HCEC 1CT (cell line): Measurements from ENCODE around the gene OLFM1.
"Not testable (repeated sequence)": the region's sequence is repeated elsewhere in the genome, so short reads cannot be mapped to it uniquely, and the experiment has no call there.

Experiments used
- DNase-seq: peaks from one replicate; pipeline ENCODE4 v3.0.0-alpha.2; 2017

Gene OLFM1

DNA sequence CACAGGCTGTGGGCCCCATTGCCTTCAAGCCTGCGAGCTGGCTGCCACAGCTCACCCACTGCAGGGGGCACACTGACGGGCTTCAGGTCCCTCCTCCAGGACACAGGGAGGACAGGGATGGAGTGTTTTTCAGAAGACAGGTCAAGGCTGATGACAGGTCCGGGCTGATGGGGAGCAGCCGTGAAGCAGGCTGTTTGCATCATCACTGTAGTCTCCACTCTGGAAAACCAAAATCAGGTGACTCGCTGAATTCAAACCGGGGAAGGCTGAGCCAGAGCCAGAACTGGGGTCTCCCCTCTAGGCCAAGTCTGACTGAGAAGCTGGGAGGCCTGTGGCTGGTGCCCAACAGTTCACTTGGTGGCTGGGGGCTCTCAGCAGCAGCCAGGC lies 48.5 kb downstream of the OLFM1 start:
- no peak for DNase-seq

- no peak for DNase-seq
These were observed 49.0 kb downstream of the OLFM1 start for GRCh38 chr9:135136481-135136880.

DNA sequence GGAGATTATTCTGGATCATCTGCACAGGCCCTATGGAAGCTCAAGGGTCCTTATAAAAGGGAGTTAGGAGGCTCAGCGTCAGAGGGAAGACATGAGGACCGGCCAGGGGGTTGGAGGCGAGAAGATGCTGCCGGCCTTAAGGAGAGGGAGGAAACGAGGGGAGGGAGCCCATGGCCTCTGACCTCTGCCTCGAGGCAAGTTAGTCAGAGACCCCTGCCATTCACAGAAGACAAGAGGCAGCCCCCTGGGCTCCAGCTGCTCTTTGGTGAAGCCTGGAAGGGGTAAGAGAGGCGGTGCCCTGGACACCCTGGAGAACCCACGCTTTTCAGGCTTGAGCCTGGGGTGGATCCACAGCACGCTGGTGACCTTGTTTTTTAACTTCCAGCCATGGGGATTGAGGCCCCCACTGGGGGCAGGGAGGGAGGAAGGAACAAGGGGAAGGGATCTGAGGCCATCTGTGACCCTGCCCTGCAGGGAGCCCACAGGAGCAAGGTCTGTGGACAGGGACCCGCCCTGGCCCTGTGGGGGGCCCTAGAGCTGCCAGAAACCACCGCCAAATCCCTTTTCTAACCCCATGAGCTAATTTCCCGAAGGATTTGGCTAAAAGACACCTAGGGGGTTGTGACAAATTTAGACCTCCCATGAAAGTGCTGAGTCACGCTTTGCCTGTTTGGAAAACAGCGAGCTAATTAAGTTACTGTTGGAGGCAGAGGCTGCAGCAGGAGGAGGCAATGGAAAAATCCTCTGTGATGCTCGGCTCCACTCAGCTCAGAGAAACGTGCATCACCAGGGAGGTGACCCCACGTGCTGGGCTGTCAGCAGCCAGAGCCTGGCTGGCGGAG lies 49.7 kb downstream of the OLFM1 start:
- no peak for DNase-seq

DNA sequence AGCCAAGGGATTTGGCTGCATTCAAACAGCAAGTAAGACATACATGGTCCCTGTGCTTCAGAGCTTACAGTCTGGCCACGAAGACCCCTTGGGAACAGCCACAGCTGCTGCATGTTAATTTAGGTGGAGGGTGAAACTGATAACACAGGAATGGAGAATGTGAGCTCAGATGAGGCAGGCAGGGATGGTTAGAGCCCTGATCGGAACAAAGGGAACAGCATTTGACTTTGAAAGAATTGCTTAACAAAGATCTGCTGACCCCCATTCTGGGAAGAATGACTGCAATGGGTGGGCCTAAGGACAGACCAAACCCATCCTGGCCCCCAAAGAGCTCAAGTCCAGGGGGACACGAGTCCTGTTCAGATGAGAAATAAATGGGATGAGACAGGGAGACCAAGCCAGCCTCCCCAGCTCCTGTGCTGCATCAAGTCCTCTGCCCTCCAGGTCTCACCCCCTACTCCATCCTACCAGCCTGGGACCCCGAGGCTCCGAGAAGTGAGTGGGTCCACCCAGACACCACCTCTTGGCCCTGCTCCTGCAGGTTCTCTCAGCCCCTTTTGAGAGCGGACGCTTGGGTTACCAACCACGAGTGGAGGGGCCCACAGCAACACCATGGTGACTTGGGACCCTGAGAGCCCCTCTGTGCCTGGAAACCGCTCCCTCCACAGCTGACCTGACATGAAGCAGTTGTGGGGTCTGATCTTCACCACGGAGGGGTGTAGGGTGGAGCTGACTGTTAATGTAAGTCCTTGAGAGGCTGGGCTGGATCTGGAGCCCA lies 50.8 kb downstream of the OLFM1 start:
- DNase-seq, result no peak

GRCh38 chr9:135139366-135139959 lies 52.0 kb downstream of the OLFM1 start:
- DNase-seq, result no peak

- no peak for DNase-seq
These were observed 53.8 kb downstream of the OLFM1 start for GRCh38 chr9:135141183-135141774.

DNA sequence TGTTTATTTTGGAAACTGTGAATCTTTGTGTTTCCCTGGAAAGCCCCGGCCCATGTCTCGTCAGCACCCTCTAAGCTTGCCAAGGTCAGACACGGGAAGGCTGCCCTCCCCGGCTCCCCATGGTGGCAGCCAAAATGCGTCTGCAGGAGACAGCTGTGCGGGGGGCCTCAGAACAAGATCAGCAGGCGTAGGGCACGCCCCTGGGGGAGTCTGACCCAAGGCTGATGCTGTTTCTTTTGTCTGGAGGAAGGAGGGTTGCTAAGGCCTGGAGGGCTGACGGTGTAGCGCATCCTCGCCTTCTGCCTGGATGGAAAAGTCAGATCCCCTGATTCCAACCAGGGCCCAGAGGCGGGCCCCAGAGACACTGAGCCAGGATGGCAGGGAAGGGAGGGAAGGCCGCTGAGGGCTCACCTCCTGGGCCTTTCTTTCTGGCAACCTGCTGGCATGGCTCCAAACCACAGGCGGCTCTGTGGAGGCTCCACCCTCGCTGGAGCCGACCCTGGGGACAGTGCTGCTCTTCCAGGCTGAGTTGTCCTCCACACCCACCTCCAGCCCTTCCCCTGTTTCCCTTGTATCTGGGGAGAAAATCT lies 57.2 kb downstream of the OLFM1 start:
- no peak for DNase-seq

DNA sequence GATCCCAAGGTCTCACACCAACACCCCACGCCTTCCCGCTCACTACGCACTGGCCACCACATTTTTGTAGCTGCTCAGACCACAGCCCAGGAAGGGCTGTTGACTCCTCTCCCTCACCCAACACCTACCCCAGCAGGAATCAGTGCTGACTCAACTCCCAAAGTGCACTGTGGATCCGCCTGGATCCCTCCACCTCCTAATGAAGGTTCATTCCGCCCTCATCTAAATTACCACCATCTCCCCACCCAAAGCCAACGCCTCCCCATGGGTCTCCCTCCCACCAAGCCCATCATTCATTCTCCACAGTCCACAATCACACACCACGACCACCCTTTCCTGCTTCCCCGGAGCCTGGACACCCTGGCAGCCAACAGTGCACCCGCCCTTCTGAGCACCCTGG lies 57.8 kb downstream of the OLFM1 start:
- no peak for DNase-seq

- DNase-seq, result no peak
These were observed 58.8 kb downstream of the OLFM1 start for GRCh38 chr9:135146241-135146640.

- DNase-seq, result no peak
These were observed 59.5 kb downstream of the OLFM1 start for GRCh38 chr9:135146766-135147473.

DNA sequence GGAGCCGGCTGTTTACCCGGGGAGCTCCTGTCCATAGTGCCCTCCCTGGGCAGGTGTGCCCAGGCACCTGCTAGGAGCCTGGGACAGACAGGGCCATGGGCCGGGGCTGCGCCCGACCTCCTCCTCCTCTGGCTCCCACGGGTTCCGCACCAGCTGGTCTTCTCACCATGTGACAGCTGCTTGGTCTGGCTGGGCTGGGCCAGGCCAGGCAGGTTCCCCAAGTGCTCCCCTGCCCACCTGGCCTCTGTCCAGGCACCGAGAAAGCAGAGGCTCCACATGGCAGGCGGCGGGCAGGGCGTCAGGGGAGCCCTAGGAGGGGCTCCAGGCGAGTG lies 60.0 kb downstream of the OLFM1 start:
- DNase-seq, result no peak

GRCh38 chr9:135147938-135148337 lies 60.5 kb downstream of the OLFM1 start:
- no peak for DNase-seq

DNA sequence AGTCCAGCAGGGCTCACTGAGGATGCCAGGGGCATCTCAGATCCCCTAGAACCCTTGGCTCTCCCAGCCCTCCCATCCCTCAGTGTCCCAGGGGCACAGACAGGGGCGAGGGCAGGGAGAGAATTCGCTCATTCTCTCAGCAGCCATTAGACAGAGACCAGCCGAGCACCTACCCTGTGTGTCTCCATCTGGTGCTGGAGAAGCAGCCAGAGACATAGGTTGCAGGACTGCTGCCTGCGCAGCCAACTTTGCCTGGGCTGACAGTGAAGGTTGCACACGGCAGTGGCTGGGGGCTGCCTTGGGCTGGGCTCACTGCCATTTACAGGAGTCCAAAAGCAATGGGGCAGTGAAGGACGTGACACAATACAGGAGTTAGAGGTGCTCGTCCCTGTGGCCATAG lies 60.9 kb downstream of the OLFM1 start:
- DNase-seq, result no peak

GRCh38 chr9:135149901-135150300 lies 62.4 kb downstream of the OLFM1 start:
- not testable (repeated sequence) for DNase-seq

- DNase-seq, result no peak
These were observed 63.5 kb downstream of the OLFM1 start for GRCh38 chr9:135150981-135151380.

DNA sequence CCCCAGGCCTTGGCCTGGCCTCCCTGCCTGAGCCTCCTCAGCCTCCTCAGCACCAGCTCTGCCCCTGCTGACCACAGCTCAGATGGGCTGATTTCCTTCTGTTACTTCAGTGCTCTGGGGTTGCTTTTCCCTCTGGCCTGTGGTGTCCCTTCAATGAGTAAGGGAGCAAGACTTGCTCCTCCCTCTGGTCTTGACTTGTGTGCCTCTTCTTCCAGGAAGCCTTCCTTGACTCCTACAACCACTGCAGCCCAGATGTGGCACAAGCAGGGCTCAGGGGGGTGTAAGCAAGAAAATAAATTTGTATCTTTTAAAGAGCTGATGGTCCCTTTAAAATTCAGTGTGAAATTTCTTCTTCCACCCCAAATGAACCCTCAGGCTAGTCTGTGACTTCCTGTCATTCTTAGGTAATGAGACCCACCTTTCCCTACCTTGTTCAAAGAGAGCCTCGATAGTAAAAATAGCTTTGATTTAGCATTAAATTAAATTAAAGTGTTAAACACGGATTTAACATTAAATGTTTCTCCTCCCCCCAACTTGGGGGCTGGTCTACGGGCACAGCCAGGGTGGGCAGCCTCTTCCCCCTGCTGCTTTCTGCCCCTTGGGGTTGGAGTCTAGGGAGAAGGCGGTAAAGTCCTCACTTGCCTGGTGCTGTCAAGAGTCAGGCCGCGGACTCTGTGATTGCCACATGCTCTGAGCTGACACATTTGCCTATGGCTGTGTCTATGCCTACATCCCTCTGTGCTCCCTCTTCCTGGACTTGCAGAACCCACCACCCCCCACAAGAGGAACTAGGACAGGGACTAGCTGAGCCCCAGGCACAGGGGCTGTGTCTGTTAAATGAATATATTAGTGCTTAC lies 64.5 kb downstream of the OLFM1 start:
- no peak for DNase-seq

- DNase-seq, result no peak
These were observed 65.3 kb downstream of the OLFM1 start for GRCh38 chr9:135152614-135153334.

DNA sequence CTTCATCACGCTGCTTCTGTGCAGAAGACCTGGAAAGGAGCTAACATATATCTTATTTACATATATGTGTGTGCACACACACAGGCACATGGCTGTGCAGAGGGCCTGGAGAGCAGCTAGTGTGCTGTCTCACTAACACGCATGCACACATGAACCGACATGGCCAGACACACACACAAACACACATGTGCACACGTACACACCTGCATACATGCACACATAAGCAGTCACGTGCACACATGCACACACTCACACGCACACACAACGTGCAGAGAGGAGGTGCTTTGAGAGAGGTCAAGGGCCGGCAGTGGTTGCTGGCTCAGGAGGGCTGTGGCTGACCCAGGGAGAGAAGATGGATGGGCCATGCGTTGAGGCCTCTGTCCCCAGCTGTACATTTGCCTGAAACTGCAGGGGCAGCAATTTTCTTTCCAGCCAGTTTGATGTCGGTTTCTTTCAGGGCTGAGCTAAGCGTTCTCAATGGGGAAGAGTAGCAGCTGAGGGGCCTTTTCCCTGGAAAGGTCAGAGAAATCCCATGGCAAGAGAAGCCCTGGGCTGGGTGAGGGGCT lies 66.7 kb downstream of the OLFM1 start:
- DNase-seq, result no peak

- DNase-seq, result no peak
These were observed 67.9 kb downstream of the OLFM1 start for GRCh38 chr9:135155396-135155795.
